PFSK-1 (cell line): ENCODE data around the gene LRRC23.

Source experiments
- POLR2AphosphoS5 ChIP-seq: IDR thresholded peaks from 2 replicates; pipeline ENCODE4 v1.6.1; 2012; ENCODE audit warnings: low read depth, mild to moderate bottlenecking, control low read depth, low read length, moderate library complexity
- REST ChIP-seq, 2 experiments: IDR thresholded peaks; 2 replicates each; pipeline versions ENCODE4 v1.6.1 to v1.8.0; 2011 to 2012; ENCODE audit warnings: low read depth in 2 of 2, low read length in 2 of 2, control low read depth in 1 of 2, inconsistent platforms in 1 of 2, mild to moderate bottlenecking in 1 of 2, moderate library complexity in 1 of 2; ENCODE audit not compliant: insufficient read depth in 1 of 2
- TAF1 ChIP-seq: IDR thresholded peaks from 2 replicates; pipeline ENCODE4 v1.6.1; 2012; ENCODE audit warnings: low read length, control low read depth, borderline replicate concordance; ENCODE audit not compliant: insufficient read depth

- TF ChIP-seq REST (IDR thresholded peaks at IDR 0.05; ENCODE audit: insufficient read depth in 1 of 2, low read depth in 2 of 2, low read length in 2 of 2) (no peak), POLR2AphosphoS5 (no peak), TAF1 (no peak)
Measured at GRCh38 chr12:6946033-6946919, 41.7 kb downstream of the LRRC23 start.
